HG03159 (cell line): ENCODE measurements around the gene NTM.

Source experiments
- ATAC-seq: cut with Tn5 transposase; IDR thresholded peaks from one replicate; pipeline ENCODE4 v1.9.1; 2021; ENCODE audit warnings: mild to moderate bottlenecking, moderate library complexity; ENCODE audit not compliant: unreplicated experiment

NTM gene

GRCh38 chr11:131977231-131977630 lies 606.8 kb downstream of the NTM start:
- ATAC-seq = no peak

GRCh38 chr11:131977854-131978253 lies 607.4 kb downstream of the NTM start:
- ATAC-seq = no peak

DNA sequence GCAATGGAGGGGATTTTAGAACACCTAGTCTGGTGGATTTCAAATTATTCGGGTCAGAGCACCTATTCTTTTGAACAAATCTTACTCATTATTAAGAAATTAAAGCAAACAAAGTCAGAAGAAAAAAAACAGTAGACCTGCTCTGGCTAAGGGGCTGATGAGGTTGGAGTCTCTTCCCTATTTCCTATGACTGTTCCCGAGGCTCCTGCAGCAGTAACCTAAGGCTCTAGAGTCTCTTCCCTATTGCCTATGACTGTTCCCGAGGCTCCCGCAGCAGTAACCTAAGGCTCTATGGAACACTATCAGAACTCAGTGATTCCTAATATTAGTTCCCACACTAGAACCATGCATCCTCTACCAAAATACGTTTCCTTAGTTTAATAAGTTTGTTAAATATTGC lies 607.9 kb downstream of the NTM start:
- ATAC-seq = no peak

GRCh38 chr11:131979364-131979763 lies 608.9 kb downstream of the NTM start:
- no peak for ATAC-seq

DNA sequence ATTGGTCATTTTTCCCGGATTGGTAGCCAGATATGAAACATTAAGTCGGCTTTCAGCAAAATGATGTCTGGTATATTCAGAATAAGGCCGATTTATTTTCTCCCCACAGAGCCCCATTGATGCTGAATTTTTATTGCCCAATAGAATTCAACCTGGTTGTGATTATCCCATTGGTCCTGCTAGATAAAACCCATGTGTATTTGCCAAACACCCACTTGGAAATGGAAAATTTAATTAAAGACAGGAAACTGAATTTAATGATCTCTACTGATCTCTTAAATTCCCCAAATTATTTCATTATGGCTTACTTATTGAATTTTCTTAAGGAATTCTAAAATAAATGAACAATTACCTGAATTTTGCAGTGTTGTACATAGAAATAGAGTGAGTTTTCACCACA lies 609.8 kb downstream of the NTM start:
- ATAC-seq = no peak

DNA sequence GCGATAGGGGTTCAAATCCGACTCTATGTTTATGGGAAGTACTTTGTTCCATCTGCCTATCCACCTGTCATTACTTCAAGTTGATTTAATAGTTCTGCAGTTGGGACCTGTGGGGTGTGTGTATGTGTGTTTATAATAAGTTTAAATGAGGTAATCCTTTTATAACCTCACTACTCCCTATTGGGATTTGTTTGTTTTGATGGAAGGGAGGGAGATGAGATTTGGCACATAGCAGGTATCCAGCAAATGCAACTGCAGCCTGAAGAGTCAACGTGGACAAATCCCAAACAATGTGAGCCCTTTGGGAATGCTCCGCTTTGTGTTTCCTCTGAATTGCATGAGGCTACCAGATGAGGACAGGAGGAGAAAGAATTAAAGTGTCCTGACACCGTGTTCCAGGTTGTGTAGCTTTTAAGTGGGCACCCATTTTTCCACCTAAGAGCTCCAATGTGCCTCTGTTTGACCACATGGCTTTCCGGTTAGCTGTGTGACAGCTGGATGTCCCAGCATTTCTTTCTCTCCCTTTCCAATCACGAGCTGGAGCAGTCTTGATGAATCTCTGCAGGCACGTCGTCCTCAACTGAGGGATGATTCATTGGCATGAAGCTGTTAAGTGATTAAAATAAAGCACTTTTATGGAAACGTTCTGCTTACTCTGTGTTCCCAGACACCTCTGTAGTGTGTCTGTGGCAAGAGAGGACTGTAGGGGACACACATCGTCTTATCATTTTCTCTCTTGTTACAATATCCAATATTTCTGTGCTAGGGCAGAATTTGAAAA lies 610.7 kb downstream of the NTM start:
- ATAC-seq = no peak

- no peak for ATAC-seq
Observed at GRCh38 chr11:131982154-131982553, 611.7 kb downstream of the NTM start.

DNA sequence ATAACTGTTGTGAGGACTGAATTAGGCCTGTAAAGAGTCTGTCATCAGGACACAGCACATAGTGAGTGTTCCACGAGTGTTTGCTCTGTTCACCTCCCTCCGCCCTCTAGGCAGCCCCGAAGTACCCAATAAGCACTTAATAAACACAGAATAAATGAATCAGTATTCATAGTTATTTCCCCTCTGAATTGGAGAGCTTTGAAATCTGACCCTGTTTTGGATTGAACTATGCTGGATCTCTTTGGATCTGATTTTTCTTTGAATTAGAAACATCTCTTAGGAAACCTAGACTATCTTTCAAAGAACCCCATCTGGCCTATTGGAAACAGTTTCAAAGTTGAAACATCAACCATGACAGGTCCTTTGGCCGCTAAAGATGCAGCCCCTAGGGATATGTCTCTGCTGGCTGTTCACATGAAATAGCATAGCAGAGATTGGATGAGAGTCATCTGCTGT lies 615.5 kb downstream of the NTM start:
- no peak for ATAC-seq

GRCh38 chr11:131987703-131988102 lies 617.3 kb downstream of the NTM start:
- no peak for ATAC-seq

DNA sequence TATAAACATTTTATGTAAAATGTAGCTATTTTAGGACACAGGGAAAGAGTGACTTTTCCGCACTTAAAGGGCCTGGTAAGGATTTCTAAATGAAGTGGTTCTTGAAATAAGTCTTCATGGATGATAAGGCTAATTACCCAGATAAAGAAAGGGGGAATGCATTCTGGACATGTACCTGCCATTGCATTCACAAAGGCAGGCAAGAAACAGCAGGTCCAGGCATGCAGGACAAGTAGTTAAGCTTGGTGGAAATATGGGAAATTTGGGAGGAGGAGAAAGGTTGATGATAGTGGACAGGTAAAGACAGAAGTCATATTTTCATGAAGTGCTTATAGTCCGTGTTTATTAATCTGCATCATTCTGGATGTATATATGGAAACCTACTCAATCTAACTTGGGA lies 621.2 kb downstream of the NTM start:
- no peak for ATAC-seq

DNA sequence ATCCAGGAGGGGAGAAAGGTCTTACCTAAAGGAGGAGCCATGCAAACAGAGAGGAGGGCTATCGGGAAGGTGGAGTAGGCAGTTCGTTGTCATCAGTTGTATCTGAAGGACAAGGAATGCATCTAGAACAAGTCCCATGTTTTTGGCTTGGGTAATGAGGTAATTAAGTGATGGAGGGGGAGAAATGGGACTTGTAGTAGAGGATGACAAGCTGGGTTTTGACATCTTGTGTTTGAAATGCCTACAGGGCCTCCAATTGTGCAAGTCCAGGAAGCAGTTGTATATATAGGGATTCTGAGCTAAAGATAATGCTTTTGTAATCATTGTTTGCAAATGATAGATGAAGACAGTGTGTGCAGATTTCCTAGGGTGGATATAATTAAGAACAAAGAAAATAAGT lies 622.8 kb downstream of the NTM start:
- no peak for ATAC-seq

DNA sequence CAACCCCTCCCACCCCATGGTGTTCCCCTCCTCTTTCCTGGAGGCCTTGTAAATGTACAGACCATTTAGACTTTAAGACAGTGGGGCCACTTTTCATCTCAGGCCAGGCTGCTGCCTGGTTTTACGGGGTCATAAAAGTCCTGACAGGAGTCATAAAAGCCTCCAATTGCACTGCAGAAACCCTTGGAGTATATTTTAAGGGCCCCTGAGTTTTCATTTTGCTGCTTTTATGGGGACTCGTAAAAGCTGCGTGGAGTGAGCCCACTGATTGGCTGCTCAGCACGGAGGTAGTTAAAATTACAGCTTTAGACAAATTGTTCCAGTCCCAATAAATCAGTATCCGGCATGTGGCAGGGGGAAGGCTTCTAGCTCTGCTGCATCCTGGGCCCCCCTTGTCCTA lies 627.6 kb downstream of the NTM start:
- ATAC-seq = no peak

- ATAC-seq = no peak
Observed at GRCh38 chr11:131999084-131999483, 628.7 kb downstream of the NTM start.

DNA sequence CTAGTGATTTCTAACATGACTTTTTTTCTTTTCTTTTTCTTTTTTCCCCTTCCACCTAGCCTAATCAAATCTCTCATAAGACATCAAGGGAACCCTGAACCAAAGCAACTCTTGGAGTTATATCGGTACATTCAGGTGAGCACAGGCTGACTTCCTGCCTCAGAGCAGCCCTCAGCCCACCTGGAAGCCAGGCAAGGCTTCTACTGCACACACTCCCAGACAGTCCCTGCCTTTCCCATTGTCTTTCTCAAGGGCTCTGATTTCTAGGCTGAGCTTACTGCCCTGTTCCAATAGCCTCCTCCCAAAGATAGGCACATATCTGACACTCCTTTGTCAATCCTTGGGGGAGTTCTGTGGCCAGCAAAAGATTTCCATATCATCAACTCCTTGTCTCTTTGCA lies 629.5 kb downstream of the NTM start:
- no peak for ATAC-seq

- no peak for ATAC-seq
Observed at GRCh38 chr11:132005887-132006286, 635.5 kb downstream of the NTM start.

DNA sequence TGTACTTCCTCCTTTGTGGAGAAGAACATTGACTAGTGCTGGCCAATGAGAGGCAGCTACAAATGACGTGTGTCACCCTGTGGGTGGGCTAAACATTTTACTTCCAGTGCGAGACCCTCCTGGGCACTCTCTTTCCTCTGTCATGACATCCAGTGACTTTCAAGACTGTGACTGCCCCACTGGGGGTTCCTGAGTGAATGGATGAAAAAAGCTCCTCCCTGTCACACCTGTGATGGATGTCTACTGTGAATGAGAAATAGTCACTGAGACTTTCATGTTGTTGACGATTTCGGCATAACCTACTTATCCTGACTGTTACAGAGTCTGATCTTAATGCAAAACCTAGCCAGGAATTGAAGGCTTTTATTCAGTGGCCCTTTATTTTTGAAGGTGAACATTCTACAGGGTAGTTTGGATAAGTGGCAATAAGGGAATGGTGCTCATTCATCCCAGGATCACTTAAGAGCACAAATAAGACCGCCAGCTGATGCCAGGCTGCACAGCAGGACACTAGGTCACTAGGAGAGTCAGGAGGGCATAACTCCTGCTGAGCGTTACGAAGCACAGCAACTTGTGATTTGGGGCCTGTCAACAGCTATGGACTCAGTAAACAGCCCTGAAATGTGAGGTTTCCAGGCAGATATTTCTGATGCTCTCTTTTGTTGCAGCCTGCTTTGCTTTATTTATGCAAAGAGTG lies 636.6 kb downstream of the NTM start:
- no peak for ATAC-seq

DNA sequence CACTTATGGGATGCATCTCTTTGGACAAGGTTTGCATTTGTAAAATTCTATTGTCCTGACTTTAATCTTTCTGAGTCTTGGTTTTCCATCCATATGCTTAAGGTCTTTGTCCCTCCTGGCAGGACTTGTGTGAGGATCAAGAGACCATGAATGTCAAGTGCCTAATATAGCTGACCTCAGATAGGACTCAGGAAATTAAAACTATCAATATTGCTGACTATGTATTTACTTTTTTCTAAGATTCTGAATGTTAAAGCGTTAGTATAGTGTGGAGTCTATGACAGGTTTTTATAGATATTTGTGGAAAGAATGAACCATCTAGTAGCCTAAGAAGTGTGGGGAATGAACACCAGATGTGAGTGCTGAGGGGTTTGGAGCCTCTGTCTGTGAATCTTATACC lies 637.8 kb downstream of the NTM start:
- no peak for ATAC-seq

DNA sequence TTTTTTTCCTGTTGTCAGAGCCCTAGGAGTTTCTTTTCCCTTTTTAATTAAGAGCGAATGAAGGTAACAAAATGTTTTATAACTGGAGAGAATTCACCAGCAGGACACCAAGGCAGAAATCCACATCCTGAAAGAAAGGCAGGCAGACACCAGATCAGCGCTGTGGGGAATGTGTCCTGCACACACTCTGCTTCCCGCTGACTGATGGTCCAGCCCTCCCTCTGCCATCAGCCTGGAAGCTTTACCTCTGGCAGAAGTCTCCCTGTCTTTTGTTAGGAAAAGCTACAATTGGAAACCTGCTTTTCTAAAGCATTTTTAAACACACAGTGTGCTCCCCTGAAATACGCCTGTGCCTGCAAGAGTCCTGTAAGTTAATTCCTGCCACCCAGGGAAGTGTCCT lies 638.5 kb downstream of the NTM start:
- ATAC-seq = no peak

GRCh38 chr11:132020001-132020400 lies 649.6 kb downstream of the NTM start:
- ATAC-seq = no peak

GRCh38 chr11:132022285-132022684 lies 651.9 kb downstream of the NTM start:
- no peak for ATAC-seq

GRCh38 chr11:132022733-132023478 lies 652.5 kb downstream of the NTM start:
- ATAC-seq = no peak
